GM12873 (cell line): ENCODE results near the gene LTC4S.

Source experiments
- TF ChIP-seq, protein P1 (sequence below): IDR thresholded peaks from 2 replicates; pipeline ENCODE4 v1.5.1; 2012; ENCODE audit warnings: low read depth, mild to moderate bottlenecking, moderate library complexity, low read length, control low read depth; ENCODE audit not compliant: insufficient read depth; ENCODE audit errors: missing control alignments

The LTC4S gene

DNA sequence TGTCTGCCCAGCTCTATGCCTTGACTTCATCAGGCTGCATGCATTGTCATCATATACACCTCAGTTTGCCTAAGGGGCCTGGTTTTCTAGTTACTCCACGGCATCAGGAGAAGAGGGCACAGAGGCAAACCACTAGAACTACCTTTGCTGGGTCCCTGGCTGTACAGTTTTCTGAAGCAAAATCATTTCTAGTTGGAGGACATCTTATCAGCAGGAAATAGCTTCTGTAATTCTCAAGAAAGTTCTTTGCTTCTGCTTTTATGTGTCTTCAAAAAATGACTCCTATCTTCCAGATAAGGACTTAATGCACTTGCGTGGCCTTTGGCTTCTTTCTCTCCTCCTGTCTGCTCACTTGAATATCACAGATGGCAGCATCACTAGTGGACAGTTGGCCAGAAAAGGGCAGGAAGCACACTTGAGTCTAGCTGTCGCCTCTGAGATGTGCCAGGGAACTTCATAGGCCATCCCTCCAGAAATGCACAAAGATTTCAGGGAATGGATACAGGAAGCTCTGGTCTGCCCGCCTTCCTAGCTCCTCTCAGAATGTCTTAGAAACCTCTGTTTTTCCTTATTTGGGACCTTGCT lies 22.4 kb upstream of the LTC4S start:
- TF ChIP-seq, protein P1, sequence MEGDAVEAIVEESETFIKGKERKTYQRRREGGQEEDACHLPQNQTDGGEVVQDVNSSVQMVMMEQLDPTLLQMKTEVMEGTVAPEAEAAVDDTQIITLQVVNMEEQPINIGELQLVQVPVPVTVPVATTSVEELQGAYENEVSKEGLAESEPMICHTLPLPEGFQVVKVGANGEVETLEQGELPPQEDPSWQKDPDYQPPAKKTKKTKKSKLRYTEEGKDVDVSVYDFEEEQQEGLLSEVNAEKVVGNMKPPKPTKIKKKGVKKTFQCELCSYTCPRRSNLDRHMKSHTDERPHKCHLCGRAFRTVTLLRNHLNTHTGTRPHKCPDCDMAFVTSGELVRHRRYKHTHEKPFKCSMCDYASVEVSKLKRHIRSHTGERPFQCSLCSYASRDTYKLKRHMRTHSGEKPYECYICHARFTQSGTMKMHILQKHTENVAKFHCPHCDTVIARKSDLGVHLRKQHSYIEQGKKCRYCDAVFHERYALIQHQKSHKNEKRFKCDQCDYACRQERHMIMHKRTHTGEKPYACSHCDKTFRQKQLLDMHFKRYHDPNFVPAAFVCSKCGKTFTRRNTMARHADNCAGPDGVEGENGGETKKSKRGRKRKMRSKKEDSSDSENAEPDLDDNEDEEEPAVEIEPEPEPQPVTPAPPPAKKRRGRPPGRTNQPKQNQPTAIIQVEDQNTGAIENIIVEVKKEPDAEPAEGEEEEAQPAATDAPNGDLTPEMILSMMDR = no peak

DNA sequence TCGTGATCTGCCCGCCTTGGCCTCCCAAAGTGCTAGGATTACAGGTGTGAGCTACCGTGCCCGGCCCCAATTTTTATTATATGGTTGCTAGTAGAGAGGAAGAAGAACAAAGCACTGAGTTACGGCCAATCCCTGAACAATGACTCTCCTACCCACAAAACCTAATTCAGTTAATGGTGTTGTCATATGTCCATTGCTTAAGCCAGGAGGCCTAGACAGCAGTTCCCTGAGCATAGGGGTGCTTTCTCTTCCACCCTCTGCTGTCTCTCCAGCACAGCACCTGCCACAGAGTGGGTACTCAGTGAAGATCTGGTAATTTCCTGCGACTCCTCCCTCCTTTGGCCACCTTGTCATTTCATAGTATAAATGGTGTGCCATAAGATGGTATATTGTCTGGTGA lies 21.4 kb upstream of the LTC4S start:
- TF ChIP-seq, protein P1 = no peak

DNA sequence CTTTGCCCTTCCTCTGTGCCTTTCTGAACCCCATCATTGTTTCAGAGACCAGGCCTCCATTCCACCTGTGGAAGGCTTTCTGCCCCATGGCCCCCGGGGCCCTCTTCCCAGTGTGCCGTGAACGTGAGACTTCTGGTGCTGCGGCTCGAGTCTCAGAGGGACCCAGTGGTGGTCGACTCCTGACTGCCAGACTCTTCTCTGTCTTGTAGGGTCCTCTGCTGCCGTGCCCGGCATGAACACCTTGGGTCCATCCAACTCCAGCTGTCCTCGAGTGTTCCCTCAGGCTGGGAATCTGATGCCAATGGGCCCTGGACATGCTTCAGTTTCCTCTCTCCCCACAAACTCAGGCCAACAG lies 20.1 kb upstream of the LTC4S start:
- TF ChIP-seq, protein P1 = no peak

DNA sequence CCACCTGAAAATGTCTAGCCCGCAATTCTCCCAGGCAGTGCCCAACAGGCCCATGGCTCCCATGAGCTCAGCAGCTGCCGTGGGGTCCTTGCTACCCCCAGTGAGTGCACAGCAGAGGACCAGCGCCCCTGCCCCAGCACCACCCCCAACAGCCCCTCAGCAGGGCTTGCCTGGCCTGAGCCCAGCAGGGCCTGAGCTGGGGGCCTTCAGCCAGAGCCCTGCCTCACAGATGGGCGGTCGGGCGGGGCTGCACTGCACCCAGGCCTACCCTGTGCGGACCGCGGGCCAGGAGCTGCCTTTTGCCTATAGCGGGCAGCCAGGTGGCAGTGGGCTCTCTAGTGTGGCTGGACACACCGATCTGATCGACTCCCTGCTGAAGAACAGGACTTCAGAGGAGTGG lies 19.3 kb upstream of the LTC4S start:
- TF ChIP-seq, protein P1 = no peak

DNA sequence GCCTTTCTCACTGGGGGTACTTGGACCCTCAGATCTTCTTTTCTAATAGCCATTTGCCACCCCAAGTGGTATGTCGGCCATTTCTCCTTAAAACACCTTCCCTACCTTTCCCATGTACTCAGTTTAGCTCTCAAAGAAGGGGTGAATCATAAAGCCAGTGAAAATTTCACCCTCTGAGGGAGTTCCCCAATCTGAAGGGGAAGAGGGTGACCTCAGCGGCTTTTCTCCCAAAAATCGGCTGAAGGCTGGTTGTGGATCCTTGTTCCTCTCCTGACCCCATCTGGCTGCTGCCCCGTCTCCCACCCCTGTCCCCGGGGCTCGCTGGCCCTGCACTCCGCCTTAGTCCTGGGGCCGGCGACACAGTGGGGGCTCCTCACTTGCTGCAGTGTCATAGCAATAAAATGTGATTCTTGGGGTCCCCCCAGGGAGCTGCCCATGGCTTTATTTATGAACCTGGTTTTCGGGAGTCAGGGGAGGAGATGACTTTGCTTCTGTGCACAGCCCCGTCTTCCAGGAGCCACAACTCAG lies 17.3 kb upstream of the LTC4S start:
- TF ChIP-seq, protein P1 = no peak

DNA sequence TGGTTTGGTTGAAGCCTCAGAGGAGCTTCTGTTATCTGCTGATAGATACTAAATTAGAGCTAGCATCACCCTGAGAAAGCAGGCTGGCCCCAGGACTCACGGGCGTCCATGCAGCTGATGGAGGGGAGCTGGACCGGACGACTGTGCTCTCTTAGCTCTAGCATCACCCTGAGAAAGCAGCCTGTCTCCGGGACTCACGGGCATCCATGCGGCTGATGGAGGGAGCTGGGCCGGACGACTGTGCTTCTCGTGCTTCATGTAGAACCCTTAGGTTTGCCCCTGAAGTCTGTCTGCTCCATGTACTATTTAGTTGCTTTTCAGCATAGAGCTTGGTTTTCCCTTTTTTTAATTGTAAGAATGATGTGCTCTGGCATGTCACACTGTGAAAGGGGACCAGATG lies 16.3 kb upstream of the LTC4S start:
- TF ChIP-seq, protein P1 = no peak

DNA sequence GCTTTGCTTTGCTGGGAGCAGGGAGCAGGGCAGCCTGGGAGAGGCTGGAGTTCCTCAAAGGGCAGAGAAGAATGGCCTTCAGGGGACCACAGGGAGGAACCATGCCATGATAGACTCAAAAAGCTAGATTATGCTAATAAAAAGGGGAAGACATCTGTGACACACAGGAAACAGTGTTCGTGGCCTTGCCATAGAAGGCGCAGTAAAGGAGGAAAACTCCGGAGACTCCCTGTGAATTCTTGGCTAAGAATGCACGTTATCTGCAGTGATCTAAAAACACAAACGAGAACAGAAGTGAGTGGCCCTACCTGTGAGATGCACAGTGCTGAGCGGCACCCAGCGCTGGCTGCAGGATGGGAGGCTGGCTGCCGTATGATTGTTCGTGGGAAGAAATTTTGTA lies 15.9 kb upstream of the LTC4S start:
- TF ChIP-seq, protein P1 = no peak
